ENCODE measurements around the gene SHC1. TPM values are rescaled to one million over a fixed set of nuclear protein-coding genes. Genes with fewer than 3 reads are reported as not detected.

SHC1 gene
- total RNA-seq, 1 donor from 2014 or later, result 176 TPM

GRCh38 chr1:155017041-155017945, 46.7 kb upstream of the SHC1 start:
- H3K4me3 ChIP-seq (ENCODE audit: low read depth, low read length), result no peak overlapping the region
- DNase-seq (ENCODE audit: low read depth), result no peak

GRCh38 chr1:155016231-155016831, 45.8 kb upstream of the SHC1 start:
- no peaks in the 10 kb centered on the region for H3K27me3 ChIP-seq (ENCODE audit: control insufficient read depth, insufficient read depth, low read length)
- DNase-seq (ENCODE audit: low read depth), result no peak
- H3K4me3 ChIP-seq (ENCODE audit: low read depth, low read length), result no peak overlapping the region
- H3K36me3 ChIP-seq (ENCODE audit: control insufficient read depth, insufficient read depth, low read length), result no peaks in the 10 kb centered on the region
- no peak for TF ChIP-seq CTCF (IDR thresholded peaks at IDR 0.05; ENCODE audit: insufficient read depth, low read length, poor library complexity, severe bottlenecking)

More at GRCh38 chr1:155017041-155017945, 46.7 kb upstream of the SHC1 start:
- Histone ChIP-seq H3K27me3 (ENCODE audit: control insufficient read depth, insufficient read depth, low read length) (no peaks in the 10 kb centered on the region), H3K36me3 (ENCODE audit: control insufficient read depth, insufficient read depth, low read length) (no peaks in the 10 kb centered on the region)
- TF ChIP-seq CTCF (IDR thresholded peaks at IDR 0.05; ENCODE audit: insufficient read depth, low read length, poor library complexity, severe bottlenecking), result peak; percentile 100

- TF ChIP-seq CTCF (IDR thresholded peaks at IDR 0.05; ENCODE audit: insufficient read depth, low read length, poor library complexity, severe bottlenecking), result no peak
- no peaks in the 10 kb centered on the region for H3K36me3 ChIP-seq (ENCODE audit: control insufficient read depth, insufficient read depth, low read length)
- H3K4me3 ChIP-seq (ENCODE audit: low read depth, low read length), result no peak overlapping the region
- no peaks in the 10 kb centered on the region for H3K27me3 ChIP-seq (ENCODE audit: control insufficient read depth, insufficient read depth, low read length)
- no peak for DNase-seq (ENCODE audit: low read depth)
These were observed 45.1 kb upstream of the SHC1 start for GRCh38 chr1:155015527-155016230.

- Histone ChIP-seq H3K4me3 (ENCODE audit: low read depth, low read length) (no peak overlapping the region), H3K36me3 (ENCODE audit: control insufficient read depth, insufficient read depth, low read length) (no peaks in the 10 kb centered on the region), H3K27me3 (ENCODE audit: control insufficient read depth, insufficient read depth, low read length) (no peaks in the 10 kb centered on the region)
- TF ChIP-seq CTCF (IDR thresholded peaks at IDR 0.05; ENCODE audit: insufficient read depth, low read length, poor library complexity, severe bottlenecking), result no peak
- no peak for DNase-seq (ENCODE audit: low read depth)
These were observed 44.4 kb upstream of the SHC1 start for GRCh38 chr1:155014709-155015508.

GRCh38 chr1:155013632-155014031, 43.1 kb upstream of the SHC1 start:
- DNase-seq (ENCODE audit: low read depth), result no peak
- Histone ChIP-seq H3K4me3 (ENCODE audit: low read depth, low read length) (no peak overlapping the region), H3K27me3 (ENCODE audit: control insufficient read depth, insufficient read depth, low read length) (no peaks in the 10 kb centered on the region), H3K36me3 (ENCODE audit: control insufficient read depth, insufficient read depth, low read length) (no peaks in the 10 kb centered on the region)
- no peak for TF ChIP-seq CTCF (IDR thresholded peaks at IDR 0.05; ENCODE audit: insufficient read depth, low read length, poor library complexity, severe bottlenecking)
